K562 (cell line): ENCODE results near the gene NBEAL1. TPM values are rescaled to one million over a fixed set of nuclear protein-coding genes. Genes with fewer than 3 reads are reported as not detected.
A peak's percentile ranks its signal among the peaks of the same experiment; 100 is the strongest.

Source experiments
- ATF4 ChIP-seq: fragments of 450-650 bp; formaldehyde crosslinking; IDR thresholded peaks from 2 replicates; pipeline ENCODE4 v1.4.0; 2022; ENCODE audit warnings: mild to moderate bottlenecking, moderate library complexity
- CBX3 ChIP-seq, 2 experiments: IDR thresholded peaks; 1 replicate in 1 of 2; 2 replicates in 1 of 2; pipeline ENCODE4 v1.6.1; 2012; ENCODE audit warnings: inconsistent platforms in 2 of 2, low read length in 2 of 2, borderline replicate concordance in 1 of 2, control low read depth in 1 of 2
- CREBBP ChIP-seq: IDR thresholded peaks from one replicate; pipeline ENCODE4 v1.6.1; 2012; ENCODE audit warnings: low read depth, mild to moderate bottlenecking, control low read depth, inconsistent platforms, low read length
- CTCFL ChIP-seq: IDR thresholded peaks from 2 replicates; pipeline ENCODE4 v1.6.1; 2011; ENCODE audit warnings: borderline replicate concordance, low read depth, mild to moderate bottlenecking, moderate library complexity, low read length; ENCODE audit not compliant: insufficient read depth, poor library complexity, severe bottlenecking
- E4F1 ChIP-seq: fragments of 250-450 bp; sonication (Bioruptor Pico); IDR thresholded peaks from 2 replicates; pipeline ENCODE4 v1.5.0; 2021; ENCODE audit warnings: mild to moderate bottlenecking, borderline replicate concordance
- ELF1 ChIP-seq: fragments of 200-800 bp; sonication (Bioruptor generic); IDR thresholded peaks from 2 replicates; pipeline ENCODE4 v1.6.1; 2016; ENCODE audit warnings: missing genetic modification characterization, missing compliant biosample characterization
- EP400 ChIP-seq: fragments of 450-650 bp; IDR thresholded peaks from 2 replicates; pipeline ENCODE4 v1.6.1; 2017; ENCODE audit warnings: antibody characterized with exemption, mild to moderate bottlenecking, moderate library complexity
- FOS ChIP-seq: IDR thresholded peaks from 3 replicates; pipeline ENCODE4 v1.6.1; 2011; ENCODE audit not compliant: insufficient read length; ENCODE audit errors: extremely low read depth
- IFI16 ChIP-seq: fragments of 250-450 bp; sonication (Bioruptor Pico); IDR thresholded peaks from 2 replicates; pipeline ENCODE4 v2.1.2; 2022; ENCODE audit warnings: mild to moderate bottlenecking, inconsistent platforms
- KLF16 ChIP-seq: IDR thresholded peaks from 2 replicates; pipeline ENCODE4 v1.6.1; 2016; ENCODE audit warnings: antibody characterized with exemption
- MAFG ChIP-seq: fragments of 450-650 bp; conservative IDR thresholded peaks from 2 replicates; pipeline ENCODE4 v1.6.1; 2016; ENCODE audit warnings: missing genetic modification characterization, missing compliant biosample characterization
- MXI1 ChIP-seq: IDR thresholded peaks from 2 replicates; pipeline ENCODE4 v1.6.1; 2011; ENCODE audit warnings: low read depth, mild to moderate bottlenecking, improper control_type of control experiment, low read length
- RHOXF2B ChIP-seq: fragments of 250-450 bp; sonication (Bioruptor Pico); conservative IDR thresholded peaks from 2 replicates; pipeline ENCODE4 v1.5.1; 2021
- SETDB1 ChIP-seq: IDR thresholded peaks from one replicate; pipeline ENCODE4 v1.6.1; 2012; ENCODE audit warnings: low read length, control low read depth, inconsistent platforms
- TRIM24 ChIP-seq, 2 experiments: fragments of 450-650 bp; IDR thresholded peaks; 2 replicates each; pipeline ENCODE4 v1.6.1; 2016
- ZBTB2 ChIP-seq: fragments of 450-650 bp; IDR thresholded peaks from 2 replicates; pipeline ENCODE4 v1.6.1; 2016; ENCODE audit warnings: antibody characterized with exemption
- ZNF444 ChIP-seq: fragments of 250-450 bp; sonication (Bioruptor Pico); IDR thresholded peaks from 2 replicates; pipeline ENCODE4 v1.4.0; 2020; ENCODE audit warnings: mild to moderate bottlenecking, moderate library complexity
- ZNF717 ChIP-seq: fragments of 250-450 bp; sonication (Bioruptor Pico); IDR thresholded peaks from 2 replicates; pipeline ENCODE4 v1.5.0; 2021
- ZNF740 ChIP-seq, 3 experiments: fragments of 200-800 bp in 1 of 3; sonication (Bioruptor generic) in 1 of 3; sonication (generic) in 1 of 3; formaldehyde crosslinking in 1 of 3; IDR thresholded peaks; 2 replicates each; pipeline versions ENCODE4 v1.6.1 to v1.8.0; 2016 to 2022; ENCODE audit warnings: mild to moderate bottlenecking in 2 of 3, missing compliant biosample characterization in 2 of 3, missing genetic modification characterization in 2 of 3, missing genetic modification reagents in 1 of 3
- polyA plus RNA-seq, 8 experiments: library from polyadenylated mRNA; depleted of rRNA in 4 of 8; stranded (reverse) in 5 of 8; unstranded in 3 of 8; fragments of >200 nt; fragmentation: Nextera tagmentation in 2 of 8; fragmentation: Illumina TruSeq in 1 of 8; extraction: Ambion mirVana in 2 of 8; extraction: Trizol in 1 of 8; gene quantifications; 2 replicates each; pipeline versions ENCODE4 v1.2.1 to v1.2.3, GENCODE V29; 2011 to 2014; ENCODE audit warnings: inconsistent platforms in 1 of 8, missing spikeins in 1 of 8
- total RNA-seq, 7 experiments: library from RNA; depleted of rRNA in 6 of 7; stranded (reverse); fragments of >200 nt in 6 of 7; fragmentation: Illumina TruSeq in 2 of 7; extraction: Trizol in 2 of 7; gene quantifications; 2 replicates each; pipeline versions ENCODE4 v1.2.1 to v1.2.3, GENCODE V29; 2011 to 2021; ENCODE audit warnings: low replicate concordance in 1 of 7
- TF ChIP-seq, protein P1 (sequence below): sonication (generic); formaldehyde crosslinking; IDR thresholded peaks from 2 replicates; pipeline ENCODE4 v1.9.0; 2022; ENCODE audit warnings: mild to moderate bottlenecking, missing genetic modification reagents

Gene NBEAL1
- total and polyA plus RNA-seq, 9 of the 15 experiments (the other 6 are each of a cell fraction or from before 2014, with no cell fraction given): 2.1 to 13.5 (median 7.3) TPM

DNA sequence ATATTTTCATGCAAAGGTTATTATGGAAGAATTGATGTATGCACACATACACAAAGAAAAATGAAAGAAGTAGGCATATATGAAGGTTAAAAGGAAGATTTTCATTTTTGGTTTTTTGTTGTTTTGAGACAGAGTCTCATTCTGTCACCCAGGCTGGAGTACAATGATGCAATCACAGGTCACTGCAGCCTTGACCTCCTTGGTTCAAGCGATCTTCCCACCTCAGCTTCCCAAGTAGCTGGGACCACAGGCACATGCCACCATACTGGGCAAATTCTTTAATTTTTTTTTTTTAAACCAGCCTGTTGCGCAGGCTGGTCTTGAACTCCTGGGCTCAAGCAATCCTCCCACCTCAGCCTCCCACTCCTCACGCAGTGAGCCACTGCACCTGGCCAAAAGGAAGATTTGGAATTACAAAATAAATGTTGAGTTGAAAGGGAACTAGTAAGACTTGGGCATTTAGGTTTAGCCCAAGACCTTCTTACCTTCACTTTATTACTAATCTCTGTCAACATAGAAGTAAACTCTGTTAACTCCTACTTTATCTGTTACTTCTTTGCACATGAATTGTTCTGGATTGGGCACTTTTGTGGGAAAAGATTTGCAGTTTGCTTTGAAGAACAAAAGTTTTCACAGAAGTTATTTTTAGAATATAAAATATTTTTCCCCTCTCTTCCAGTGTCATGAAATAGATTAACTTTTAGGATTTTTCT is 31.7 kb upstream of the NBEAL1 start (continued):
- TF ChIP-seq ZNF740 (CRISPR knock-in tag; IDR thresholded peaks at IDR 0.05) (no peak), ZNF740 (tag; IDR thresholded peaks at IDR 0.05) (no peak), EP400 (0 out of 2 replicates have a peak, but pooled peaks have one; percentile 17), CBX3 (IDR thresholded peaks at IDR 0.05; ENCODE audit: borderline replicate concordance in 1 of 2, low read length in 2 of 2) (no peak), ZBTB2 (no peak), TRIM24 (IDR thresholded peaks at IDR 0.05) (peak; percentile 57 to 63; a peak in 2 of 4 replicates), E4F1 (CRISPR knock-in tag) (no peak), ELF1 (tag) (no peak), ATF4 (CRISPR knock-in tag) (peak; percentile 68), CREBBP (no peak), CTCFL (no peak), KLF16 (no peak), RHOXF2B (CRISPR knock-in tag) (no peak), FOS (no peak), SETDB1 (no peak), IFI16 (CRISPR knock-in tag) (no peak), ZNF717 (CRISPR knock-in tag) (no peak), MXI1 (no peak), ZNF444 (no peak), MAFG (tag) (no peak)
- TF ChIP-seq, protein P1, sequence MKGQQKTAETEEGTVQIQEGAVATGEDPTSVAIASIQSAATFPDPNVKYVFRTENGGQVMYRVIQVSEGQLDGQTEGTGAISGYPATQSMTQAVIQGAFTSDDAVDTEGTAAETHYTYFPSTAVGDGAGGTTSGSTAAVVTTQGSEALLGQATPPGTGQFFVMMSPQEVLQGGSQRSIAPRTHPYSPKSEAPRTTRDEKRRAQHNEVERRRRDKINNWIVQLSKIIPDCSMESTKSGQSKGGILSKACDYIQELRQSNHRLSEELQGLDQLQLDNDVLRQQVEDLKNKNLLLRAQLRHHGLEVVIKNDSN (CRISPR knock-in tag): no peak
